ENCODE measurements around the gene ACTL6B. TPM values are rescaled to one million over a fixed set of nuclear protein-coding genes. Genes with fewer than 3 reads are reported as not detected.

ACTL6B gene
- total RNA-seq, 1 donor from 2014 or later = not detected

- TF ChIP-seq, protein P1, sequence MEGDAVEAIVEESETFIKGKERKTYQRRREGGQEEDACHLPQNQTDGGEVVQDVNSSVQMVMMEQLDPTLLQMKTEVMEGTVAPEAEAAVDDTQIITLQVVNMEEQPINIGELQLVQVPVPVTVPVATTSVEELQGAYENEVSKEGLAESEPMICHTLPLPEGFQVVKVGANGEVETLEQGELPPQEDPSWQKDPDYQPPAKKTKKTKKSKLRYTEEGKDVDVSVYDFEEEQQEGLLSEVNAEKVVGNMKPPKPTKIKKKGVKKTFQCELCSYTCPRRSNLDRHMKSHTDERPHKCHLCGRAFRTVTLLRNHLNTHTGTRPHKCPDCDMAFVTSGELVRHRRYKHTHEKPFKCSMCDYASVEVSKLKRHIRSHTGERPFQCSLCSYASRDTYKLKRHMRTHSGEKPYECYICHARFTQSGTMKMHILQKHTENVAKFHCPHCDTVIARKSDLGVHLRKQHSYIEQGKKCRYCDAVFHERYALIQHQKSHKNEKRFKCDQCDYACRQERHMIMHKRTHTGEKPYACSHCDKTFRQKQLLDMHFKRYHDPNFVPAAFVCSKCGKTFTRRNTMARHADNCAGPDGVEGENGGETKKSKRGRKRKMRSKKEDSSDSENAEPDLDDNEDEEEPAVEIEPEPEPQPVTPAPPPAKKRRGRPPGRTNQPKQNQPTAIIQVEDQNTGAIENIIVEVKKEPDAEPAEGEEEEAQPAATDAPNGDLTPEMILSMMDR (IDR thresholded peaks at IDR 0.05) = no peak
- Histone ChIP-seq H3K27ac (no peak overlapping the region), H3K4me1 (no peaks in the 10 kb centered on the region), H3K4me3 (no peak overlapping the region), H3K27me3 (peaks cover 25% of the 10 kb centered on the region), H3K9me3 (no peaks in the 10 kb centered on the region), H3K36me3 (no peaks in the 10 kb centered on the region)
- ATAC-seq (no peak), DNase-seq (no peak)
- intact Hi-C loops (cut with DNase I) = no loop called here
These were observed 6.3 kb downstream of the ACTL6B start for GRCh38 chr7:100649826-100650565.

- H3K36me3 ChIP-seq = no peaks in the 10 kb centered on the region
- DNase-seq (no peak), ATAC-seq (peak; percentile 52)
- intact Hi-C loops (cut with DNase I) = no loop called here
- H3K4me3 ChIP-seq = no peak overlapping the region
- TF ChIP-seq, protein P1 (IDR thresholded peaks at IDR 0.05) = no peak
- peaks cover 7% of the 10 kb centered on the region for H3K27me3 ChIP-seq
- H3K27ac ChIP-seq = no peak overlapping the region
- H3K4me1 ChIP-seq = no peaks in the 10 kb centered on the region
- H3K9me3 ChIP-seq = no peaks in the 10 kb centered on the region
These were observed 13.7 kb downstream of the ACTL6B start for GRCh38 chr7:100642534-100642907.

DNA sequence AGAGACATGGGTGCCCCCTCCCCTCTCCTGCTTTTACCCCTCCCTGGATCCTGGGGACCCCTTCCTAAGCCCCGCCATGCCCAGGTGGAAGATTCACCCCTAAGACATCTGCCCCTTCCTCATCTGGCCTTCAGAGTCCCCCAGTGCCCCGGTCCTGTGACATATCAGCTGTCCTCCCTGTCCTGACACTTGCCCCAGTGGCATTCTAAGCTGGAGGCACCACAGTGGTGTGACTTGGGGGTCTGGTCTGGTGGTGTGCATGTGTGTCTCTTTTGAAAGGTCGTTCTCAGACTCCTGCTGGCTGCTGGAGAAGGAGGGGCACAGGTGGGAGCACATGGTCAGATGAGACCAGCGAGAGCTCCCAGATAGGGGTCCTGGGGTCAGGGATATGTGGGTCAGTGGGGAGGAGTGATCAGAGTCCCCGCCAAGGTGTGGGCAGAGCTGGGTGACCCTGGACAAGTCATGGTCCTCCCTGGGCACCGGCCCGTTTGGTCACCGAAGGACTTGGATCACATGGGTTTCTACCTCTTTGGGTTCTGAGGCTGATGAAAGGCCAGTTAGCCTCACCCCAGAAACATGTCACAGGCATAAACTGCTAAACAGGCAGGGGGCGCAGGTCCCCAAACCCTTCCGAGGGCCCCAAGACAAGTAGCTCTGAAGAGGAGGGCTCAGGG is 14.3 kb downstream of the ACTL6B start:
- Histone ChIP-seq H3K9me3 (no peaks in the 10 kb centered on the region), H3K4me3 (no peak overlapping the region), H3K27me3 (peaks cover 6% of the 10 kb centered on the region), H3K36me3 (no peaks in the 10 kb centered on the region), H3K27ac (no peak overlapping the region), H3K4me1 (no peaks in the 10 kb centered on the region)
- TF ChIP-seq, protein P1 (IDR thresholded peaks at IDR 0.05) = no peak
- intact Hi-C loops (cut with DNase I) = no loop called here
- ATAC-seq = no peak
- no peak for DNase-seq

DNA sequence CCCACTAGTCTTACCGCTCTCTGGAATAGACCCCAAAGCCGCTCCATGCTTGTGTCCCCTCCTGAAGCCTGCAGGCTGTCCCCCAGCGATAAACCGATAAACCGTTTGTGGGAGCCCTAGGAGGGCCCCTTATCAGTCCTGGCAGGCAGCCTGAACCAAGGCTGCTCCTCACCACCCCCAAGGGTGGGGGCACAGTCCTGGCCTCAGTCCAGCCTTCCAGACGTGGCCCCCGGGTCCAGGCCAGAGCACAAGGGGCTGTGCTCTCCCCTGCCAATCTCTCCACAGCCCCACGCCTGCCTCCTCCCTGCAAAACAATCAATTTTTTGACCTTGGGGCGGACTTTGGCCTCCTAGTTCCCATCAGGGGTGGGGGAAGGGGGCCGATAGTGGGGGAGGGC is 14.8 kb downstream of the ACTL6B start, which contains the start of gene TFR2:
TFR2 (minus strand) TSS at position 90 of the 397 bp plus-strand sequence; CDS start at position 47, 43 bp downstream.
- no peak within 1 kb of the TSS for H3K27ac ChIP-seq

GRCh38 chr7:100640517-100641440 is 15.5 kb downstream of the ACTL6B start:
- DNase-seq (no peak), ATAC-seq (peak; percentile 16)
- no peaks in the 10 kb centered on the region for H3K36me3 ChIP-seq
- H3K4me1 ChIP-seq = no peaks in the 10 kb centered on the region
- H3K9me3 ChIP-seq = no peaks in the 10 kb centered on the region
- H3K4me3 ChIP-seq = no peak overlapping the region
- intact Hi-C loops (cut with DNase I) = no loop called here
- TF ChIP-seq, protein P1 (IDR thresholded peaks at IDR 0.05) = no peak
- H3K27me3 ChIP-seq = no peaks in the 10 kb centered on the region
- H3K27ac ChIP-seq = no peak overlapping the region

More for the DNA sequence above, 14.8 kb downstream of the ACTL6B start, which contains the start of gene TFR2:
- H3K4me1 ChIP-seq = no peaks in the 10 kb centered on the region
- no peaks in the 10 kb centered on the region for H3K36me3 ChIP-seq
- TF ChIP-seq, protein P1 (IDR thresholded peaks at IDR 0.05) = no peak
- no peak within 1 kb of the TSS for H3K4me3 ChIP-seq
- intact Hi-C loops (cut with DNase I) = no loop called here
- ATAC-seq = no peak
- no peaks in the 10 kb centered on the region for H3K9me3 ChIP-seq
- no peak for DNase-seq
- peaks cover under 1% of the 10 kb centered on the region for H3K27me3 ChIP-seq

Data from upper lobe of right lung (tissue), 1 donor.